AG20443 (cell line): ENCODE measurements around the gene NOS1AP.

Experiments
- DNase-seq: peaks from one replicate; pipeline ENCODE4 v3.0.0; 2012; ENCODE audit warnings: low spot score, mixed read lengths

The NOS1AP gene

DNA sequence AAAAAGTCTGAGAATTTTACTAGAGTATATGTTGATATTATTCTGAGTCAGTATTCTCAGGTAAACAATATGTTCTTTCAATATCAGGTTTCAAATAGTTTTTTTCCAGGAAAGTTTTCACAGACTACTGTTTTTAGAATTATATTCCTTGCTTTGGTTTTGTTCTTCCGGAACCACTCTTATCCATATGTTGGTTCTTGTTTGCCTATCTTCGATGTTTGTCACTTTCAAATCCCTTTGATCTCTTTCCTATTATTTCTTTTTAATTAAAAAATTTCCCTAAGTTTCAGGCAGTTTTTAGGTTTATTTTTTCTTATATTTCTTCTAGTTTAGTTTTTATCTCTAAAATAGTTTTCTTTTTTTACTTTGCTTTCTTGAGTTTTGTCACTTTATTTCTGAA is 20.9 kb downstream of the NOS1AP start:
- DNase-seq = no peak

DNA sequence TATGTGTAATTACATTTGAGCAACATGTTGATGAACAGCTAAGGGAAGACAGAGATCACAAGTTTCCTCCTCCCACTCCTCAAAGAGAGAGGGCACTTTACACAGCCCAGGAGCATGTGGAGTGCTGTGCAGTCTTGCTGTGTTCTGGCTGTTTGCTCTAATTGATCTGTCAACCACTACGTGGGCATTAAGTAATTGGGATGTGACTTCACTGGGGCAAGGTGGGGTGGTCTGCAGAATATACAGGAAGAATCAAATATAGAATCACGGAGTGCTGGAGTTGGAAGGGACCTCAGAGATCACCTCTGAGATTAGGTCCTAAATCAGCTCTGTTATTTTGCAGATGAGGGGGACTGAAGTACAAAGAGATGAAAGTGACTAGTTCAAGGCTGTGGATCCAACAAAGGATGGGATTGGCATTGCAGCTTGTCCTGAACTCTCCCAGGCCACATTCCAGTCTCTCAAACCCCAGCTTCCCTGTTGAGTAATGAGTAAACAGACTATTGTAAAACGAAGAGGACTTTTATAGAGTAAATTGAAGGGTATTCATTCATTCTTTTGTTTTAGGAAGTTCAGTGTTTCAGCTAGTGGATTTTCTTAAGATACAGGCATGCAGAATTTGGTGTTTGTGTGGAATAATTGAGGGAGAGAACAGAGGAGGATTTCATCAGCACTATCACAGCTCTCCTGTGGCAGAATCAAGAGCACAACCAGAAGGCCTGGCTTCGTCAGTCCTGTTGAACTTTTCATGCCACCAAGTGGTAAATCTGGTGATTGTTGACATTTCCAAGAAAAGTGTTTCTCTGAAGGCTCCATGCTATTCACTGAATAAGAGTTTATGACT is 22.4 kb downstream of the NOS1AP start:
- no peak for DNase-seq

DNA sequence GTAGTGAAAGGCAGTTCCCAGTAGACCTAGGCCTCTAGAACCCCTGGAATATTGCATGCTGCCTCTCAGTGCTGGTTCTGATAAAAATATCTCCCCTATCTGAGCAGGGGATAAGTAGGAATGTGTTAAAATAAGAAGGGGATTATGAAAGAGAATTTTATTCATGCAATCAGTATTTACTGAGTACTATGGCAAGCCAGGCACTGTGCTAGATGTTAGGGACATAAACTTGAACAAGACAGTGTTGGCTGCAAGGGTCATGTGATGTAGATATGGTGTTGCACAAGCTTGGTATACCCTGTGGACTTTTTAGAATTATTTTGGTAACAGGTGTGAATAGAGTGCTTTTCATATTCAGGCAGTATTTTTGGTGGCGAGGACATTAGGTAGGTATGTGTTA is 23.6 kb downstream of the NOS1AP start:
- no peak for DNase-seq

DNA sequence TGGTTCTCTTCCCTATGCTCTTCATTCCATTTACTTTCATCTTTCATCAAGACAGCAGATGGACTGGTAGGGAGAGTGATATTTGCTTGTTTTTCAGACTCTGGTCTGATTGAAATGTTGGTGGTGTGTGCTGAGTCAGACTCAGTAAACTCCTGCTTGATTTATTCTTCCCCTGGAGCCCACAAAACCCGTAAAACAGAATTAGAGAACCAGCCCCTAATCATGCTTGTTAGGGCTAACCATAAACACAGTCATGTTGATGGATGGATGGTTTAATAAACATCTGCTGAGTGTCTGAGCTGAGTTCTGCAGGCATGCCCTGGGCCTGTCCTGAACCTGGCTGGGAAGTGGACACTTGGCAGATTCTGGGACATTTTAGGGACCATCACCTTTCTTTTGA is 24.8 kb downstream of the NOS1AP start:
- DNase-seq = no peak

DNA sequence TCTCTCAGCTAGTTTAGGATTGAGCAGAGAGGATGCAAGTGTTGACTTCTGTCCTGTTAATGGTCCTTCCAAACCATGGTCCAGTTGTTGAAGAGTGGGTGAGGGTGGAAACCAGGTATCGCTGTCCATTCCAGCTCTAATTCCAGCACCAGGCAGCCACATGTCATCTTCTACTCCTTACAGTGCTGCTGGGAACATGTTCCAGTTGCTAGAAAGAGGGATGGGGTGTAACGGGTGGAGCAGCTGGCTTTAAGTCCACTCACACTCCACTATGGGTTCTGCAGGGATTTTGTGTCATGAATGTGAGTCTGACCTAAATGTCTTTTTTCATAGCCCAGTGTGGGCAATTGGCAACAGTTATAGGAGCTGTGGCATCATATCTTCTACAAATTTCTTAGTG is 25.2 kb downstream of the NOS1AP start:
- no peak for DNase-seq

DNA sequence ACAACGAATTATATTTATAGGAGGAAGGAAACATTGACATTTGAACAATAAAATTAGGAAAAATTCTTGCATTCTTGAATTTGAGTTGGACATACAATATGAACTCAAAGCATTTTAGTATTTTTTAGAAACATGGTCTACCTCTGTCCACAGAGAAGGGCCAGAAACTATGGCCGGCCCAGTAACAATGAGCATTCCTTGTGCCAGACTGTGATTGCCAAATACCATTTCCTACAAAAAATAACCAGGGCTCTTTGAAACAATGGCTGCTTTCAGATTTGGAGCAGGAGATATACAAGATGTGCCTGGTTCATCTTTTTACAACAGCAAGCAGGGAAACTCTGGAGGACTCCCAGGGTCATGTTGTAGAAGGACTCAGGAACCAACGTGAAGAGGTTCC is 38.4 kb downstream of the NOS1AP start:
- no peak for DNase-seq

DNA sequence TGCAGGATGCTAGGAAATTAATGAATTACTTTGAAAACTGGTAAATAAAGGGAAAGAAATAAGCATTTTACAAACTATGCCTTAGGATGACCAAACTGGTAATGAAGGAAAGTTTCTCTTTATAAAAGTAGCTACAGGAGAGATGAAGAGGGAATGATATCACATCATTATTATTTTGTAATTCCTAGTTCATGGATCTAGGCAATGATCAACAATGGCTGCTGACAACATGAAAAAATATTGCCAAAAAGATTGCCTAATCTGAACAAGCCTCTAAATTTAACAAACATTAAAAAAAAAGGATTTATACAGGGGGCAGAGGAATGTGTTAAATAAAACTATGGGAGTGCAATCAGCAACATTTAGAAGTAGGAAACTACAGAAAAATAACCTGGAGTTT is 38.9 kb downstream of the NOS1AP start:
- DNase-seq = no peak

DNA sequence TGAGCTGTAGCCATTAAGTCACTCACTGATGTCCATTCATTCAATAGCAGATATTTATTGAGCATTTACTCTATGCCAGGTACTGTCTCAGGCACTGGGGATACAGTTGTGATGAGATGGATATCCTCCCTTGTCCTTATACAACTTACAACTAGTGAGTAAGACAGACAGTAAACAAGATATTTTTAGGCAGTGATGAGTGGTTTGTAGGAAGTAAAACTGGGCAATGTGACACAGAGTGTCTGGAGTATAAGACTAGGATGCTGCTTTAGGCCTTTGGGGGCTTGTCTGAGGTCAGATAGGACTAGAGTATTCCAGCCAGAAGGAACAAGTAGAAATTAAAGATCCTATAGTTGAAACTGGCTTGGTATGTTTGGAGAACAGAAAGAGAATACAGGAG is 41.4 kb downstream of the NOS1AP start:
- no peak for DNase-seq

DNA sequence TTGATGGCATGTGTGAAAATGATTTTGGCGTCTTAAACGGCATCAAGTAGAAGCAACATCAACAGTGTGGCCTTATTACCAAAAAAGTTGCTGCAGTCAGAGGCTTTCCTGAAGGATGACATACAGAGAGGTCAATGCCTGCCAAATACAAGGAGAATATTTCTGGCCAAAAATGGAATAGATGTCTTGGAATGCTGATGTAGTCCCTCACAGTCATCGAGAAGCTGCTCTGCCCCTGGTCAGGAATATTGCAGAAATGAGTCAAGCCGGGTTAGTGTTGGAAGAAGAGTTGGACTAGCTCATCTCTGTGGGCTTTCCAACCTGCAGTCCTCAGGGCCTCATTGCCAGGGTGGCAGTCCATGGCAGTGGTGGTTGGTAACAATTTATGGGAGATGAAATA is 42.1 kb downstream of the NOS1AP start:
- DNase-seq = peak; percentile 35

DNA sequence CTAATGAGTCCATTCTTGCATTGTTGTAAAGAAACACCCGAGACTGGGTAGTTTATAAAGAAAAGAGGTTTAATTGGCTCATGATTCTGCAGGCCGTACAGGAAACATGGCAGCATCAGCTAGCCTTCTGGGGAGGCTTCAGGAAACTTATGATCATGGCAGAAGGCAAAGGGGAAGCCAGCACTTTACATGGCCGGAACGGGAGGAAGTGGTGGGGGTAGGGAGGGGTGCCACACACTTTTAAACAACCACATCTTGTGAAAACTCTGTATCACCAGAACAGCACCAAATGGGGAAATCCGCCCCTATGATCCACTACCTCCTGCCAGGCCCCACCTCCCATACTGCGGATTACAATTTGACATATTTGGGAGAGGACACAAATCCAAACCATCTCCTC is 43.9 kb downstream of the NOS1AP start:
- DNase-seq = no peak

DNA sequence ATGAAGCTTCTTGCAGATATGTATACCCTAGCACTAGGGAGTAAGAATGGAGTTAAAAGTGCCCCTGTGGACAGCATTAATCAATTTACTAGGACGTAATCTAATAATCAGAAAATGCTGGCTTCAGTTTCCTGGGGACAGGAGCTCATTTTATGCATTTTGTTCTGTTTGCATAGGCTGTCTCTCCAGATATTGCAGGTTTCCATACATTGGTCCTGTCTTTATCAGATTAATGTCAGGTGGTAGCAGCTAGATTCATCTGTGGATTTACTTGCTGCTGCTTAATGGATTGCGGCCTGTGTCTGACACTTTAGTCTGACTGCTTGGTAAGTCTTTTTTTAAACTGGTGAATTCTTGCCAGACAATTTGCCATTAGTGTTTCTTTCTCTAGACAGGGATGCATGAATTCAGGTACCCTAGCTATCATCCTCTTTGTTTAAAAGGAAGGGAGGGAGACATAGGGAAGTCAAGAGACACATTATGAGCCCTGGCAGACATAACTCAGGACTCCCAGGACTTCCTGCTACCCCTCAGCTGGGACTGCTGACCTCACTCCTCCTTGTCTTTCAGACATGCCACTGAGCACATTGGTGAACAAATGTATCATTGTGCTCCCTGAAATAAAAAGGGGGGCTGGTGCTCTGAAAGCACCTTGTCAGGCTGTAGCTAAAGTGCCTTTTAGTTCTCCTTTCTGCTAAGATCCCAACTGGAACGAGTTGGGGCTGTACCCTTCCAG is 47.7 kb downstream of the NOS1AP start:
- DNase-seq = no peak

DNA sequence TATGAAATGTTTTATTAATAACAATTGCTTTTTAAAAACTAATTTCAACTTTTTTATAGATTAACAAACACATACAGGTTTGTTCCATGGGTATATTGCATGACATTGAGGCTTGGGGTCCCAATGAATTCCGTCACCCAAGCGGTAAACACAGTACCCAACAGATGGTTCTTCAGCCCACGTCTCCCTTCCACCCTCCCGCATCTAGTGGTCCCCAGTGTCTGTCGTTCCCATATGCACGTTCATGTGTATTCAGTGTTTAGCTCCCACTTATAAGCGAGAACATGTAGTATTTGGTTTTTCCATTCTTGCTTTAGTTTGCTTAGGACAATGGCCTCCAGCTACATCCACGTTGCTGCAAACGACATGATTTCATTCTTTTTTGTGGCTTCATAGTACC is 48.6 kb downstream of the NOS1AP start:
- no peak for DNase-seq

DNA sequence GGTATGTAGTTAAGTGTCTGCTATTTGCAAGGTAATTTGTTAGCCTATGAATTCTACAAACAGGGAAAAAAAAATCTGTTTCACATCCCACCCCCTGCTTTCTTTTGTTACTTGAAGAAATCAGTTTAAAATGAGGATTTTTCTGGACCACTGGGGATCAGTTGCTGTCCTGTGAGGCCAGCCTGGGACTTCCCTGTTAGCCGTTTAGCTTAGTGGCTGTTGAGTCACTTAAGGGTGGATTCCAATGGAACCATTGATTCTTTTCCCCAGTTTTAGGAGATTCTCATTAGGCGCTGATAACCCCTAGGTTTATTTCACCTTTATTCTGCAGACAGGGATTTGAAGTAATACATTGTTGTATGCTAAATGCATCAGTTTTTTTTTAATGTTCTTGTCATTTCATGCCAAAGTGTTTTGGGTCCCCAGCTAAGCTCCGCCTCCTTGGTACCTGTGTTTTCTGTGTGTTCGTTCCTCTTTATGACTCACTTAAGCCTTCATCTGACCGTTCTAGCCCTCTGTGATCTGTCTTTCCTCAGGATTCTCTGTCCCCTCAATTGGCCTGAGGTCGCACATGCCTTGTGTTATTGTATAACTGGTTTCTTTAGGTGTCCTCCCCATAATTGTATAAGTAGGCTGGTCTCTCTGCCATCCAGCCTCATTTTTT is 59.3 kb downstream of the NOS1AP start:
- no peak for DNase-seq

DNA sequence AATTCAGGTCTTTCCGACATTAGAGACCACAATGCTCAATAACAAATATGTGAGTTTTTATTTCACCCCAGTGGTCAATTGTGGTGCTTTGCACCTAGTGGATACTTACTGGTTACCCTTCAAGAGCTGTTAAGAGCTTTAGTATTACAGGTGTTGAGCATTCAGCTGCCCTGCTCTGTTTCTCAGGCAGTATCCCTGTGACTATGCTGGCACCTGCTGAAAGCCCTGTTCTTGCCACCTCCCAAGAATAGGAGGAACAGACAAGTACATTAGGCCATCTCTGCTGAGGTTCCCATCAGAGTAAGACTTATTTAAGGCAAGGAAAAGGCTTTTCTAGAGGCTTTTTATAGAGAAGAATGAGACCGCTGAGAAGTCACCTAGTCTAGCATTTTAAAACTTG is 60.8 kb downstream of the NOS1AP start:
- DNase-seq = no peak

DNA sequence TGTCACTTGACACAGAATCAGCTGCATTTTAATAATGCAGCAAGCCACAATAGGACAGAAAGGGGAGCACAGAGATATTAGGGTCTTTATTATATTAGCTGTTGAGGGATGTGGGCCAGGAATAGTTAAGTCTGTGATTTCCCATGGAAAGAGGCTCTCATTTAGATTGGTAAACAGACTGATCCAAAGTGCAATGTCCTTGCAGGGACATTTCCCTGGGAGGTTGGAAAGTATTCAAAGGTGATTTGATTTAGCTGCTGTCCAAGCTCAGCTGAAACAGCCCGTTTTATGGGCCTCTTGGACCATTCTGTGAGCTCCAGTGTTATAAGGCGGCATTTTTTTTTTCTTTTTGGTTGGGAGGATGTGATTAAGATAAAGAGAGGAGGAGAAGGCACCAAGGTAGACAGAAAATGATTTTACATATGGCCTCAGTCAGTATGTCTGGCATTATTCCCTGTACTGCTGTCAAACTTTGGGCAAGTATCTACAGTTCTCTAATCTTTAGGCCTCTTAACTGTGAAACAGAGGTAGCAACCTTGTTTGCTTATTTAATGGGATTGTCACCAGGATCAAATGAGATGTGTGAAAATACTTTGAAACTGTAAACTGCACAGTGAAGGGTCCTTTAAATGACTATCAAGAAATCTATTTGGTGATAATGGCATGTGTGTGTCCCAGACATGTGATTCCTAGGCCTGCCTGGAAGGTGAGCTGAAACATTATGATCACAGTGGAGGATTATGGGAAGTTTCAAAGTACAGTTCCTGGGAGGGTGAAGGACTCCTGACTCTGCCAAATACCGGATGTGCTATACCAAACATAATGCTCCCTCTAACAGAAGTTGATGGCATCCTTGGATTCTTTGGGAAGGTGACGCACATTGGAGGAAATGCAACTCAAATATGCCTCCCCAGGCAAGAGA is 62.2 kb downstream of the NOS1AP start:
- no peak for DNase-seq

DNA sequence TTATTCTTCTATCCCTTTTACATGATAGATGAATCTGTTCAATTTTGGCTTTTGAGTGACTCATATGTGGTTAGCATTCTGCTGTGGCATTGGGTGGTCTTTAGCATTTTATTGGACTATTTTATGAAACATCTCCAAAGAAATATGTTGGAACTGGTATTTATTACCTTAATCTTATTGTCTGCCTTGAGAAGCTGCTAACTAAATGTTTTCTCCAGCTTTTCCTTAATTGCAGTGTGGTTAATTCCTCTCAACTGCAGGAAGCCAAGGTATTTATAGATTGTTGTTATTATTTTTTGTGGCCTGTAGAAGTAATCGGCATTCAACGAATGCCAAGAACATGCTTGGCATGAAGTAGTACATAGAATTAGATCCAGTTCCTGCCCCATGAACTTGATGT is 64.1 kb downstream of the NOS1AP start:
- no peak for DNase-seq

DNA sequence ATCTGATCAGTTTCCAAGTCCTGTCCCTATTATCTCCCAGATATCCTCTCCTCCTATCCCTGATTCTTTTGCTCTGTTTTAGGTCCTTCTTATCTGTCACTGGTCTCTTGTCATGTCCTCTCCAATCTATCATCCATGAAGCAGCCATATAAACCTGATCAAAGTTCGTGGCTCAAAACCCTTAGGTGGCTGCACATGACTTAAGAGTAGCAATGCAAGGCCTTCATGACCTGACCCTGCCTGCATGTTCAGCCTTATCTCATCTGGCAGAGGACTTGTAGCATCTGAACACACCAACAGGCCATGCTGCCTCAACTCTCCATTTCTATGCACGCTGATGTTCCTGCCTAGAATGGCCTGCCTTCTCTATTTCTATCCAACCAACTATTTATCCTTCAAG is 65.2 kb downstream of the NOS1AP start:
- DNase-seq = no peak

DNA sequence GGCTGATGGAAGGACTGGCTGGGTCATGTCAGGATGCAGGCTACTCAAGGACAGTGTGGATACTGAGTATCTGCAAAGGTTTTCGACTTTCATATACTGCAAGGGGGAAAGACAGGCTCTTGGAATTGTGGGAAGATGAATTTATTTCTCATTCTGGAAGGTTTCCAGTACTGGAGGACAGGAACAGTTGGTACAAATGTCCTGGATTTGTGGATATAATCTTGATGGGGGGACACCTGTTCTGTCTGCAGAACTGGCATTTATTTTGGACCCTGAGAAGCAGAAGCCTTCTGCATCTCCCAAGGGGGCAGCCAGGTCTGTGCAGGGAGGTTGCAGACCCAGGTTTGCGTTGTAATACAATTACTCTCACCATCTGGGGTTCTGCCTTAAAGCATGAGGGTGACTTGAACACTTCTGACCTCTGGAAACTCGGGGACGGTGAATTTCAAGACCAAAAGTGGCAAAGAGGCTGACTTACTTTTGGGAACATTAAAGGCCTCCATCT is 65.8 kb downstream of the NOS1AP start:
- DNase-seq = no peak

DNA sequence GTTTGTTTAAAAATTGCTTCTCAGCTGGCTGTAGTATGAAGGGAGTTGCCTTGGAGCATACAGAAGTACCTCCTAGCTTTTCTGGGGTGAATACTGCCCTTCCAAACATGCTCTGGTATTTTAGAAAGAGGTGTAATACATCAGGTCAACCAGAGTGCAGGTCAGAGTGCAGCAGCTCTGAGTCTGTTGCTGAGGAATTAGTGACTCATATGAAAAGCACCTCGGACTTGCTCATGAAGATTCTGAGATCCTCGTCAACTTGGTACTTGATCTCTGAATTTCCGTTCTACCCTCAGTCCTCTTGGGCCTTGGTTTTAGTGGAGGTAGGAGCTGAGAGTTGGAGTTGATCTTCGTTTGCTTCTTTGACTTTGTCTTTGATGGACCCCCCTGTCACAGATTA is 67.3 kb downstream of the NOS1AP start:
- DNase-seq = peak; percentile 82

DNA sequence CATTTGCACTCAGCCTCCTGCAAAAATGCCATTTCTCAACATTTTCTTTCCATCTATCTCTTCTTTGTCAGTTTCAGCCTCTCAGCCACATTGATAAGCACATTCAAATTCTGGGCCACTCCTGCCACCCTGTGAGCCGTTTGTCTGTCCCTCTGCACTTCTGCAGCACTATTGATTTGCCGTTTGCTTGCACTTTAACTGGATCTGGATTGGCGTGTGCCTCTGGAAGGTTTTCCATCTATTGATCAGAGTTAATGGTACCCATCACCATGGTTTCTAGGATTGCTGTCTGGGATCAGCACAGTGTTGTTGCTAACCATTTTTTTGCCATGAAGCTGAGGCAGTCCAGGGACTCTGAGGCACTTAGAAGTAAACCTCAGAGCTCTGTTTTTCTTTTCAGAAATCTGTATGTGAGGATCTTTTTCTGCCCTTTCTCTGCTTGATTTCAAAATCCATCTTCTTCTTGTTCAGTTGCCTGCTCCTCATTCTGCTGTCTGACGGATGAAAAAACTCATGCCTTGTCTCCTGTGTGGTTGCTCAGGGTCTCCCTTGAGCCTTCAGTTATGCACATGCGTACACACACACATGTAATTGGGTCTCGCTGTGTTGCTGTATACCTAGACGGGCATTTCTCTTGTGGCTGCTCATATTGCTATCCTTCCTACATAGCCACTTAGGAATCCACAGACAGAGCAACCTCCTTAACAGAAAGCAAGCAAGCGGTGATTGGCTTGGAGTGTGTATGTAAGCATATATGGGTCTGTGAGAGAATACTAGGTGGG is 67.9 kb downstream of the NOS1AP start:
- no peak for DNase-seq

DNA sequence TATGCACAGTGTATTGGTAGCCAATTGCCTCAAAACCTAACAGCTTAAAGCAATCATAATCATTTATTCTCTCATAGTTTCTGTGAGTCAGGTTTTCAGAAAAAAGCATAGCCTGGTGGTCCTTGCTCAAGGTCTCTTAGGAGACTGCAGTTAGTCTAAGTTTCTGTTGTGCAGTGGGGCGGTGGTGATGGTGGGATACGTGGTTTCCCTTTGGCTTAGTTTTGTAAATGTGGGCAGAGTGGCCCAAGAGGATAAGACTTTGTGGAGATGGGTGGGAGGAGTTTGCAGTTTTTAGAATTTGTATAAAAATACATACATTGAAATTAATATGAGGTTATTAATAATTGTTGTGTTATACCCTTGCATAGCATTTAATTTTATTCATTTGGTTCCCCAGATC is 68.6 kb downstream of the NOS1AP start:
- DNase-seq = no peak
